ENCODE results near the gene CSF2RB.

CSF2RB gene

DNA sequence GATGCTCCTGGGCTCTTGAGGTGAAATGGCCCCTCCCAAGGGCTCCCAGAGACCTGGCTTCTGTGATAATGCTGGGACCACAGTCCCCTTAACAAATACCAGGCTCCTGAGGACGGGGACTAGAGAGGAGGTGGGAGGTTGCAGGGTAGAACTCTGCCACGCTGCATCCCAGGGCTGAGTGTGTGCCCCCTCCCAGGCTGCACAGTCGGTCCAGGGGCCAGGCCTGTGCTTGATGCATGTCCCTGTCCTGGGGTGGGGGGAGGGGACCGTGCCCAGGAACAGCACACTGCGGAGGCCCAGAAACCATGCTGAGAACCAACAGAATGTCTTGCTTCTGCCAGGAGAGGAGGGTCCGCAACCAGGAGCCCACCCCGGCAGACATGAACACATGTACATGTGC lies 9.3 kb downstream of the CSF2RB start:
- no peak for DNase-seq

DNA sequence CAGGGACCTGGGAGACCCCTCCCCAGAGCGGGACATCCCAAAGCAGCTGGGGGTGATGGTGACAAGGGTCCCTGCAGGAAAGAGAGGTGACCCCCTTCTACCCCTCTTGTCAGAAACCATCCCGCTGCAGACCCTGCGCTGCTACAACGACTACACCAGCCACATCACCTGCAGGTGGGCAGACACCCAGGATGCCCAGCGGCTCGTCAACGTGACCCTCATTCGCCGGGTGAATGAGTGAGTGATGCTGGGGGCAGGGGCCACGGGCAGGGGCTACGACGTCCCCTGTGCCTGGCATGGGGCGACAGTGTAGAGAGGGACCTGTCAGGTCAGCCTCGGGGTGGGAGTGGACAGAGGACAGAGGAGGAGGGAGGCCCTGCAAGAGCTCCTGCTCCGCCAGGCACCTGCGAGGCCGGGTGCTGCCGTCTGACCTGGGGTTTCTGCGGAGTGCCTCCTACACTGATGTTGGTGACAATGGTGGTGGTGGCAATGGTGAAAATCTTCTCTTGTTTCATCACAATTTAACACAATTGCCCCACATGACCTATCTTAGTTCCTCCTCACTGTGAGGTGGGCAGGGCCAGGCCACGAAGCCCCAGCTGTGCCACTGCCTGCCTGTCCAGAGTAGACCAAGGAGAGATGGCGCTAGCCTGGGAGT lies 9.8 kb downstream of the CSF2RB start:
- no peak for DNase-seq

- no peak for DNase-seq
Observed at GRCh38 chr22:36924151-36924698, 10.8 kb downstream of the CSF2RB start.

DNA sequence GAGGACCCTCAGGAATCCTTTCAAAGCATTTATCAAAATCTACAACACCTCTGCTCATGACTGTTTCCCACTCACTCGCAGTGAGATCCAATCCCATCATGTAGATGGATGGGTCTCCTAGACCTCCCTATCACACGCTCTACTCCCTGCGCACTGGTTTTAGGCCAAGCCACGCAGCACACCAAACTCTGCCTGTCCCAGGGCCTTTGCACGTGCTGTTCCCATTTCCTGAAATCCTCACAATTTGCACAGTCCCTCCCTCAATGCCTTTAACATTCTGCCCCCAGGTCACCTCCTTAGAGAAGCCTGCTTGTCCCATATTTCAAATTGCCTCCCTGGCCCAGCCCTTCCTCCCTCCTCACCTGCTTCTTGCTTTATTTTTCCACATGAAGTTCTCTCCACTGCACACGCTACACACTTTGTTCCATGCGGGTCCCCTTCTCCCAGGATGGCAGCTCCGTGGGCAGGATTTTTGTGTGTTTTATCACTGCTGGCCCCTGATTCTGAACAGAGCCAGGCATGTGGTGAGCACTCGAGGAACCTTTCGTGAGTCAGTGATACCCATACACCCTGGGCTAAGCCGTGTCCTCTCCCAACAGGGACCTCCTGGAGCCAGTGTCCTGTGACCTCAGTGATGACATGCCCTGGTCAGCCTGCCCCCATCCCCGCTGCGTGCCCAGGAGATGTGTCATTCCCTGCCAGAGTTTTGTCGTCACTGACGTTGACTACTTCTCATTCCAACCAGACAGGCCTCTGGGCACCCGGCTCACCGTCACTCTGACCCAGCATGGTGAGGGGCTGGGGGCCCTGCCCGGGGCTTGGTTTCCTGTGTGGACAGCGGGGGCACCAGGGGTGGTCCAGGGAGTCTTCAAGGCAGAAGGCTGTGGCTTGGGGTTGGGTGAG lies 12.2 kb downstream of the CSF2RB start:
- DNase-seq, result no peak

- no peak for DNase-seq
Observed at GRCh38 chr22:36926309-36926708, 12.9 kb downstream of the CSF2RB start.

DNA sequence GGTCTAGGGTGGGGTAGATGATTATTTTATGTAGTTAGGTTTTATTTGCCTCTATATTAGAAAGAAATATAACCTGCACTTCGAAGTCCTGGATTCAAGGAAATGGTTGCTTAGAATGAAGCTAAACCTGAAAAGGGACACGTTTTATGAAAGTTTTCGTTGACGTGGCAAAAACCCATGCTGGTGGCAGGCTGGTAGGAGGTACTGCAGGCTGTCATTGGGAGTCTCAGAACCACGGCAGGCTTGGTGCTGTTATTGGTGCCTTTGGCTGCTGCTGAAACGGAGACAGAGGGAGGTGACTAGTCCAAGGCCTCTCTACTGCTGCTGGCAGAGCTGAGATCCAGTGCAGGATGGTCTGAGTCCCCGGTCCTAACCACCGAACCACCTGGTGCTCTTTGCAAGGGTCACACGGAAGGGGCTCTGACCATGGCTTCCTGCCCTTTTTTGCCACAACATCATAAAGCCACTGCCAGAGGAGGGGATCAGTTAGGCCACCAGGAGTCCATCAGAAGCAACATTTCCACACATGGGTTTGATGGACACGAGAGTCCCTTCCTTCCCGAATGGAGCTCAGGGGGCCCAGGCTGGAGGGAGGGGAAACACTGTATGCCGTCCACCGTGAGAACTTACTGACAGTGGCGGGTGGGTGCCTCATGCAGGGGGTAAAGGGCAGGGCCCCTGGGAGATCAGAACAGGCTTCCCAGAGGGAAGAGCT lies 13.4 kb downstream of the CSF2RB start:
- DNase-seq, result no peak

GRCh38 chr22:36927671-36928070 lies 14.2 kb downstream of the CSF2RB start:
- DNase-seq, result no peak

DNA sequence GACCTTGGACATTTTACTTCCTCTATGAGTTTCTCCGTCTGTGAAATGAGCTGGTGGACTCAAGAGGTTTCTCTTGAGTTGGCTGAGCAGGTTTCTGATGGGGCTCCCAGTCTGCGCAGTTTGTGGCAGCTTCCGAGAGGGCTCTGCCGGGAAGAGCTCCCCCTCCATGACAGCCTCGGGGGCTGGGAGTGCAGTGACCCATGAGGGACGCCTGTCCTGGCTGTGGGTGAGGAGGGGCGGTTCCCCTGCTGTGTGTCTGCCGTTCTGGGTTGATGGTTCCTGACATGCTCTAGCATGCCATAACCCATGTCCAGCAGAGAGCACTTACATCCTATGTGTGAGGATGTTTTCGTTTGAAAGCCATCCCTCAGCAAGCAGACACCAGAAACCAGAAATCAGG lies 14.8 kb downstream of the CSF2RB start:
- DNase-seq, result no peak

DNA sequence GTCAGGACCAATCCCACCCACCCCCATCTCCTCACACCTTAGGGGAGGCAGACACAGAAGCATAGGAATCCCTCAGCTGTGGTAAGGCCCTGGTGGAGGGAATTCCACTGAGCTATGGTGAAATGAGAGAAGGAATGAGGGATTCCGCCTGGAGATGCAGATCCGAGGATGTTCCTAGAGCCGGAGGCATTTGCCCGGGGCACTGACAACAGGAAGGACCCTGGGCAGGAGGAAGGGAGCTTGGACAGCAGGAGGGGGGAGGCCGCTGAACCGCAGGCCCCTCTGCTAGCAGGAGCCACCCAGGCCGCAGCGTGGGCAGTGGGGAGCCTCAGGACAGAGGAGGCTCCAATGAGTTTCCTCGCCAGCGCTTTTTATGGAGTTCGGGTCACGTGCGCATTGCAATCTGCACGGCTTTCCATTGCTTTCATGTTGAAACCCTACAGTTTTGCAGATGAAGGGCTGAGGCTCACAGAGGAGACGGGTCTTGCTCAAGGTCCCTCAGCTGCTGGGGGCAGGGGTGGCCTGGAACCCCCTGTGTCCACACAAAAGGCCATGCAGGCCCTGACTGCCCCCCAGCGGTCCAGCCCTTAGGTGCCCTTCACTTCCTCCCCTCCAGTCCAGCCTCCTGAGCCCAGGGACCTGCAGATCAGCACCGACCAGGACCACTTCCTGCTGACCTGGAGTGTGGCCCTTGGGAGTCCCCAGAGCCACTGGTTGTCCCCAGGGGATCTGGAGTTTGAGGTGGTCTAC lies 15.5 kb downstream of the CSF2RB start:
- no peak for DNase-seq

DNA sequence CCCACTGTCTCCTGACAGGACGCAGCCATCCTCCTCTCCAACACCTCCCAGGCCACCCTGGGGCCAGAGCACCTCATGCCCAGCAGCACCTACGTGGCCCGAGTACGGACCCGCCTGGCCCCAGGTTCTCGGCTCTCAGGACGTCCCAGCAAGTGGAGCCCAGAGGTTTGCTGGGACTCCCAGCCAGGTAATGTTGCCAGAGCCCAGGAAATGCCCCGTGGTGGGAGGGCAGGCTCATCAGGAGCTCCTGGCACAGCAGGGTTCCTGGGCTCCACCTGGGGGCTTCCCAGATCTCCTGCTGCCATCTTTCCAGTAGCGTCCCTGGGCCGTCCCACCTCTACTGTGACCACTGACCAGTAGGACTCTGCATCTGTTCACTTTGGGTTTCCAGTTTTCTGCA lies 16.2 kb downstream of the CSF2RB start:
- no peak for DNase-seq

DNA sequence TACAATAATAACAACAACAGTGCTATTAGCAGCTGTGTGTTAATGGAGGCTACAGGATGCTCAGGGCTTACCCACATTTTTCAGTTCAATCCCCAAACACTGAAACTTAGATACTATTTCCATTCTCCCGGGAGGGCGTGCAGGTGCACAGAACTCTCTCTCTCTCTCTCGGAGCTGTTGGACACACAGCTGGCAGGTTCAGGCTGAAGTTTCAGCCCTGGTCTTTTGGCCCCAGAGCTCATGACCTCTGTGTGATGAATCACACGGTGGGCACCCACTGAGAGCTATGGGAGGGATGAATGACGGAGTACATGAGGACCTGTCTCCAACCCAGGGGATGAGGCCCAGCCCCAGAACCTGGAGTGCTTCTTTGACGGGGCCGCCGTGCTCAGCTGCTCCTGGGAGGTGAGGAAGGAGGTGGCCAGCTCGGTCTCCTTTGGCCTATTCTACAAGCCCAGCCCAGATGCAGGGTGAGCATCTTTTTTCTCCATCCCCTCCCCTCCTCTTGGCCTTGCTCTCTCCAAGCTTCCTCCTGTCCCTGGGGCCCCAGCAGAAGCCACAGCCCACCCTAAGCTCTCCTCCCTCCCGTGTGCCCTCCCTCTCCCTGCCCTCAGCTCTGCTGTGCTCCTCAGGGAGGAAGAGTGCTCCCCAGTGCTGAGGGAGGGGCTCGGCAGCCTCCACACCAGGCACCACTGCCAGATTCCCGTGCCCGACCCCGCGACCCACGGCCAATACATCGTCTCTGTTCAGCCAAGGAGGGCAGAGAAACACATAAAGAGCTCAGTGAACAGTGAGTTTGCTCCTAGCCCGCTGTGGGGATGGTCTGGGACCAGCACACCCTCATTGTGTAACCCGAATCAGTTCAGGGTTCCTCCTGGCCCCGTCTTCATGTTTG lies 16.9 kb downstream of the CSF2RB start:
- DNase-seq, result no peak

- no peak for DNase-seq
Observed at GRCh38 chr22:36931446-36931845, 18.0 kb downstream of the CSF2RB start.

DNA sequence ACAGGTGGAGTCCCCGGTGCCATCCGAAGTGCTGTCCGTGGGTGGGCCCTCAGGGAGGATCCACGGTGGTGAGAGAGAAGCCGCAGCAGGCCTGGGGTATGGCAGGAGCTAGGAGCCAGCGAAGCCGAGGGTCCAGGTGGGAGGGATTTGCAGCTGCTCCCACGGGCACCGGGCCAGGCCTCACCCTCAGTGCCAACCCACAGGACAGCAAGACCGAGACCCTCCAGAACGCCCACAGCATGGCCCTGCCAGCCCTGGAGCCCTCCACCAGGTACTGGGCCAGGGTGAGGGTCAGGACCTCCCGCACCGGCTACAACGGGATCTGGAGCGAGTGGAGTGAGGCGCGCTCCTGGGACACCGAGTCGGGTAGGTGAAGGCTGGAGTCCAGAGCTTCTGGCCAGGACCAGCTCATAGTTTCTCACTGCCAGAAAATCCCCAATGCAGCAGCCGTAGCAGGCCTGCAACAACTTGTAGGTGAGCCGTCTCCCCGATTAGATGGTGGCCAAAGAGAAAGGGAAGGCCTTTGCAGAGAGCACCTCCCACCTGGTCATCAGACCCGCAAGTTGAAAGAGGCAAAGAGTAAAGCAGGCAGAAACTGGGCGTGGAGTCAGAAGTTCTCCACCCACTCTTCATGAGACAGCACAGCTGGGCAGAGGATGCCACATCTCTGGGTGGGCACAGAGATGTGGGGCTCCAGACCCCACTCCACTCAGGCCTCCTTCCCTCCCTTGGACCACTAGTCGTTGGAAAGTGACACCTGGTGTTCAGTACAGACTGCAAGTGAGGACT lies 20.4 kb downstream of the CSF2RB start:
- DNase-seq, result no peak

DNA sequence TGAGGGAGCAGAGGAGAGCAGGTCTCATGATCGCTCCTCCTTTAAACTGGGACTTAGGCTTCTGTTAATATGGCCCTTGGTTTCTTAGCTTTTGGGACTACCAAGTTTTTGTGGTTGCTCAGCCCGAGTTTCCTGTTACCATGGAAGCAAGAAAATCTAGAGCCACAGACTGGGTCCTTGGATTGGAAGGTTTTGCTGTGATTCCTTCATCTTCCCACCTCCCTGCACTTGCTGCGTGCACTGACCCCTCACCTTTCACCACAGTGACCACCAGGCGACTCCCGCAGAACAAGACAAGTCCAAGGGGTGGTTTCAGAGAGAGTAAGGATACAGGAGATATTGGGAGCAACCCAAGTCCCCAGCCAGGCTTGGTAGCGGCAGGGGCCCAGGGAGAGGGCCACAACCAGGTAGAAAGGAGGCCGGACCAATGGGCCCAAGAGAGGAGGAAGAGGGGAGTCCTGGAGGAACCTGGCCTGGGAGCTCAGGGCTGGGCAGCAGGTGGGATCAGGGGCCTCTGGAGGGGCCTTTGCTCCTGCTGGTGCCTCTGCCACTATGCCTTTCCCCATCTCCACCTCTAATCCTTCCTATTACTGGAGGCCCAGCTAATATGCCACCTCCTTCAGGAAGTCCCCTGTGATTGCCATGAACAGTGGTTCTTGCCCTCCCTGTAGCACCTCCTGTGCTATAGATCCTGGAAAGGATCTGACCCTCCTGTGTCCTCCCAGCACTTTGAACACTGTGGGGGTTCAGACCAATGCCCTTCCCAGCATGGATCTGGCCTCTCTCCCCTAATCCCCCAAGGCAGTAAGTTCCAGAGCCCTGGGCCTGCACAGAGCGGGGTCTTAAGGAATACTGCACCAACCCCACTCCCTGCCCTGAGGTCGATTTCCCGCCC lies 21.2 kb downstream of the CSF2RB start:
- DNase-seq, result no peak

DNA sequence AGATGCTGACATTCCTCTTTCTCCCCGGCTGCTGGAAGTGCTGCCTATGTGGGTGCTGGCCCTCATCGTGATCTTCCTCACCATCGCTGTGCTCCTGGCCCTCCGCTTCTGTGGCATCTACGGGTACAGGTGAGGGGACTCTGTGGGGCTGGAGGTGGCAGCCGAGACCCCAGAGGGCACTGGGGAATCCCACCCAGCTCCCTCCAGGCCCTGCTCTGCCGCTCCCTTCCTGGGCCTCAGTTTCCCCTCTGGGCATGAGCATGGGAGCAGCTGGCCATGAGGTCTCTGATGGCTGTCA lies 21.8 kb downstream of the CSF2RB start:
- DNase-seq, result no peak

GRCh38 chr22:36935694-36936093 lies 22.3 kb downstream of the CSF2RB start:
- no peak for DNase-seq

DNA sequence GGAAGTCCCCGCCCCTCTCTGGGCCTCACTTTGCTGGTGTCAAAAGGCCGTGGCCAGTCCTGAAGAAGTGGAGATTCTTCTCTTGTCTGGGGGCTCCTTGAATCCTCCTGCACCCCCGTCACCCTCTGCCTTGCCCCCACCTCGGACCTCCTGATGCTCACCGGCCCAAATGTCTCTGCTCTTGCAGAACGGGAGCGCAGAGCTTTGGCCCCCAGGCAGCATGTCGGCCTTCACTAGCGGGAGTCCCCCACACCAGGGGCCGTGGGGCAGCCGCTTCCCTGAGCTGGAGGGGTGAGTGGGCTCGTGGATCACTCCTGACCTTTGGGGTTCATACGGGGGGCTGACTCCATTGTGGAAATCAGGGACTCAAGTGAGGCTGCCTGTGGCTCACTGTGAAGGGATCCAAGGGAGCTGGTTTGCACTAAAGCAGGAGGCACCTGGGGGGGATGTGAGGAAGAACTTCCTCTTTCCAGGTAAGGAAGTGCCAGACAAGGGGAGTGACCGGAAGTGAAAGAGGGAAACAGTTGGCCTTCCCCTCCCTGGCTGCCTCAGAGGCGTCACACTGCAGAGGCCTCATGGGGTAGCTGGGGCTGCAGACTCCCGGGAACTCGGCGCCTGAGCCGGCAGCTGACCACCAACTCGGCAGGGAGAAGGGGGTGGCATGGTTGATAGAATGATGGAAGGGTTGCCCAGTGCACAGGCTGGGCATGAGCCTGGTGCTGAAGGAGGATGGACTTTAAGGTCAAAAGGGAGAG lies 23.1 kb downstream of the CSF2RB start:
- DNase-seq, result no peak

DNA sequence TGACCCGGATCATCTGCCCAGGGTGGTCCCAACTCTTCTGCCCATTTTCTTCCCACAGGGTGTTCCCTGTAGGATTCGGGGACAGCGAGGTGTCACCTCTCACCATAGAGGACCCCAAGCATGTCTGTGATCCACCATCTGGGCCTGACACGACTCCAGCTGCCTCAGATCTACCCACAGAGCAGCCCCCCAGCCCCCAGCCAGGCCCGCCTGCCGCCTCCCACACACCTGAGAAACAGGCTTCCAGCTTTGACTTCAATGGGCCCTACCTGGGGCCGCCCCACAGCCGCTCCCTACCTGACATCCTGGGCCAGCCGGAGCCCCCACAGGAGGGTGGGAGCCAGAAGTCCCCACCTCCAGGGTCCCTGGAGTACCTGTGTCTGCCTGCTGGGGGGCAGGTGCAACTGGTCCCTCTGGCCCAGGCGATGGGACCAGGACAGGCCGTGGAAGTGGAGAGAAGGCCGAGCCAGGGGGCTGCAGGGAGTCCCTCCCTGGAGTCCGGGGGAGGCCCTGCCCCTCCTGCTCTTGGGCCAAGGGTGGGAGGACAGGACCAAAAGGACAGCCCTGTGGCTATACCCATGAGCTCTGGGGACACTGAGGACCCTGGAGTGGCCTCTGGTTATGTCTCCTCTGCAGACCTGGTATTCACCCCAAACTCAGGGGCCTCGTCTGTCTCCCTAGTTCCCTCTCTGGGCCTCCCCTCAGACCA lies 24.0 kb downstream of the CSF2RB start:
- DNase-seq, result no peak

GRCh38 chr22:36938028-36938425 lies 24.6 kb downstream of the CSF2RB start:
- no peak for DNase-seq

Measured in DMS79 (cell line).